GM23338 (cell line): Measurements from ENCODE around the gene CBARP.

Source experiments
- CREB1 ChIP-seq: fragments of 250-450 bp; sonication (Bioruptor Pico); IDR thresholded peaks from 2 replicates; pipeline ENCODE4 v1.5.0; 2020; ENCODE audit warnings: low read depth, mild to moderate bottlenecking, moderate library complexity
- ETS1 ChIP-seq: IDR thresholded peaks from 2 replicates; pipeline ENCODE4 v1.6.1; 2016; ENCODE audit warnings: antibody characterized with exemption
- EZH2 ChIP-seq: fragments of 200-600 bp; sonication (generic); IDR thresholded peaks from one replicate; pipeline ENCODE4 v1.8.0; 2017; ENCODE audit warnings: antibody characterized with exemption, mild to moderate bottlenecking, low read depth; ENCODE audit not compliant: unreplicated experiment
- EZH2phosphoT487 ChIP-seq: fragments of 200-600 bp; sonication (generic); IDR thresholded peaks from one replicate; pipeline ENCODE4 v1.8.1; 2018; ENCODE audit warnings: antibody characterized with exemption; ENCODE audit not compliant: unreplicated experiment
- JUNB ChIP-seq: IDR thresholded peaks from one replicate; pipeline ENCODE4 v1.6.1; 2016; ENCODE audit warnings: antibody characterized with exemption; ENCODE audit not compliant: unreplicated experiment
- POLR2AphosphoS5 ChIP-seq: IDR thresholded peaks from 2 replicates; pipeline ENCODE4 v1.6.1; 2016; ENCODE audit warnings: antibody characterized with exemption, low read depth
- ZNF114 ChIP-seq: fragments of 250-450 bp; sonication (Bioruptor Pico); IDR thresholded peaks from 2 replicates; pipeline ENCODE4 v1.5.0; 2020; ENCODE audit warnings: mild to moderate bottlenecking, moderate library complexity
- ZNF331 ChIP-seq: fragments of 250-450 bp; sonication (Bioruptor Pico); IDR thresholded peaks from 2 replicates; pipeline ENCODE4 v1.5.0; 2020; ENCODE audit warnings: low read depth, mild to moderate bottlenecking, moderate library complexity
- TF ChIP-seq, protein P1 (sequence below), 2 experiments: fragments of 200-600 bp in 1 of 2; sonication (generic) in 1 of 2; conservative IDR thresholded peaks; 2 replicates each; pipeline versions ENCODE4 v1.5.1 to v1.6.1; 2016 to 2017; ENCODE audit warnings: antibody characterized with exemption in 2 of 2, low read depth in 2 of 2, mild to moderate bottlenecking in 2 of 2, moderate library complexity in 1 of 2
- TF ChIP-seq, protein P2 (sequence below): IDR thresholded peaks from one replicate; pipeline ENCODE4 v1.6.1; 2018; ENCODE audit warnings: antibody characterized with exemption; ENCODE audit not compliant: unreplicated experiment
- TF ChIP-seq, protein P3 (sequence below): fragments of 250-450 bp; sonication (Bioruptor Pico); IDR thresholded peaks from 2 replicates; pipeline ENCODE4 v1.5.0; 2020; ENCODE audit warnings: mild to moderate bottlenecking, moderate library complexity

GRCh38 chr19:1222394-1222793, 15.4 kb downstream of the CBARP start:
- TF ChIP-seq, protein P1, sequence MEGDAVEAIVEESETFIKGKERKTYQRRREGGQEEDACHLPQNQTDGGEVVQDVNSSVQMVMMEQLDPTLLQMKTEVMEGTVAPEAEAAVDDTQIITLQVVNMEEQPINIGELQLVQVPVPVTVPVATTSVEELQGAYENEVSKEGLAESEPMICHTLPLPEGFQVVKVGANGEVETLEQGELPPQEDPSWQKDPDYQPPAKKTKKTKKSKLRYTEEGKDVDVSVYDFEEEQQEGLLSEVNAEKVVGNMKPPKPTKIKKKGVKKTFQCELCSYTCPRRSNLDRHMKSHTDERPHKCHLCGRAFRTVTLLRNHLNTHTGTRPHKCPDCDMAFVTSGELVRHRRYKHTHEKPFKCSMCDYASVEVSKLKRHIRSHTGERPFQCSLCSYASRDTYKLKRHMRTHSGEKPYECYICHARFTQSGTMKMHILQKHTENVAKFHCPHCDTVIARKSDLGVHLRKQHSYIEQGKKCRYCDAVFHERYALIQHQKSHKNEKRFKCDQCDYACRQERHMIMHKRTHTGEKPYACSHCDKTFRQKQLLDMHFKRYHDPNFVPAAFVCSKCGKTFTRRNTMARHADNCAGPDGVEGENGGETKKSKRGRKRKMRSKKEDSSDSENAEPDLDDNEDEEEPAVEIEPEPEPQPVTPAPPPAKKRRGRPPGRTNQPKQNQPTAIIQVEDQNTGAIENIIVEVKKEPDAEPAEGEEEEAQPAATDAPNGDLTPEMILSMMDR (conservative IDR thresholded peaks at IDR 0.05; ENCODE audit: low read depth in 2 of 2): no peak
- TF ChIP-seq EZH2 (no peak), ZNF114 (CRISPR knock-in tag) (no peak), POLR2AphosphoS5 (no peak), EZH2phosphoT487 (no peak), CREB1 (no peak), ETS1 (no peak), ZNF331 (CRISPR knock-in tag) (no peak), JUNB (no peak)
- TF ChIP-seq, protein P2, sequence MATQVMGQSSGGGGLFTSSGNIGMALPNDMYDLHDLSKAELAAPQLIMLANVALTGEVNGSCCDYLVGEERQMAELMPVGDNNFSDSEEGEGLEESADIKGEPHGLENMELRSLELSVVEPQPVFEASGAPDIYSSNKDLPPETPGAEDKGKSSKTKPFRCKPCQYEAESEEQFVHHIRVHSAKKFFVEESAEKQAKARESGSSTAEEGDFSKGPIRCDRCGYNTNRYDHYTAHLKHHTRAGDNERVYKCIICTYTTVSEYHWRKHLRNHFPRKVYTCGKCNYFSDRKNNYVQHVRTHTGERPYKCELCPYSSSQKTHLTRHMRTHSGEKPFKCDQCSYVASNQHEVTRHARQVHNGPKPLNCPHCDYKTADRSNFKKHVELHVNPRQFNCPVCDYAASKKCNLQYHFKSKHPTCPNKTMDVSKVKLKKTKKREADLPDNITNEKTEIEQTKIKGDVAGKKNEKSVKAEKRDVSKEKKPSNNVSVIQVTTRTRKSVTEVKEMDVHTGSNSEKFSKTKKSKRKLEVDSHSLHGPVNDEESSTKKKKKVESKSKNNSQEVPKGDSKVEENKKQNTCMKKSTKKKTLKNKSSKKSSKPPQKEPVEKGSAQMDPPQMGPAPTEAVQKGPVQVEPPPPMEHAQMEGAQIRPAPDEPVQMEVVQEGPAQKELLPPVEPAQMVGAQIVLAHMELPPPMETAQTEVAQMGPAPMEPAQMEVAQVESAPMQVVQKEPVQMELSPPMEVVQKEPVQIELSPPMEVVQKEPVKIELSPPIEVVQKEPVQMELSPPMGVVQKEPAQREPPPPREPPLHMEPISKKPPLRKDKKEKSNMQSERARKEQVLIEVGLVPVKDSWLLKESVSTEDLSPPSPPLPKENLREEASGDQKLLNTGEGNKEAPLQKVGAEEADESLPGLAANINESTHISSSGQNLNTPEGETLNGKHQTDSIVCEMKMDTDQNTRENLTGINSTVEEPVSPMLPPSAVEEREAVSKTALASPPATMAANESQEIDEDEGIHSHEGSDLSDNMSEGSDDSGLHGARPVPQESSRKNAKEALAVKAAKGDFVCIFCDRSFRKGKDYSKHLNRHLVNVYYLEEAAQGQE: no peak
- TF ChIP-seq, protein P3, sequence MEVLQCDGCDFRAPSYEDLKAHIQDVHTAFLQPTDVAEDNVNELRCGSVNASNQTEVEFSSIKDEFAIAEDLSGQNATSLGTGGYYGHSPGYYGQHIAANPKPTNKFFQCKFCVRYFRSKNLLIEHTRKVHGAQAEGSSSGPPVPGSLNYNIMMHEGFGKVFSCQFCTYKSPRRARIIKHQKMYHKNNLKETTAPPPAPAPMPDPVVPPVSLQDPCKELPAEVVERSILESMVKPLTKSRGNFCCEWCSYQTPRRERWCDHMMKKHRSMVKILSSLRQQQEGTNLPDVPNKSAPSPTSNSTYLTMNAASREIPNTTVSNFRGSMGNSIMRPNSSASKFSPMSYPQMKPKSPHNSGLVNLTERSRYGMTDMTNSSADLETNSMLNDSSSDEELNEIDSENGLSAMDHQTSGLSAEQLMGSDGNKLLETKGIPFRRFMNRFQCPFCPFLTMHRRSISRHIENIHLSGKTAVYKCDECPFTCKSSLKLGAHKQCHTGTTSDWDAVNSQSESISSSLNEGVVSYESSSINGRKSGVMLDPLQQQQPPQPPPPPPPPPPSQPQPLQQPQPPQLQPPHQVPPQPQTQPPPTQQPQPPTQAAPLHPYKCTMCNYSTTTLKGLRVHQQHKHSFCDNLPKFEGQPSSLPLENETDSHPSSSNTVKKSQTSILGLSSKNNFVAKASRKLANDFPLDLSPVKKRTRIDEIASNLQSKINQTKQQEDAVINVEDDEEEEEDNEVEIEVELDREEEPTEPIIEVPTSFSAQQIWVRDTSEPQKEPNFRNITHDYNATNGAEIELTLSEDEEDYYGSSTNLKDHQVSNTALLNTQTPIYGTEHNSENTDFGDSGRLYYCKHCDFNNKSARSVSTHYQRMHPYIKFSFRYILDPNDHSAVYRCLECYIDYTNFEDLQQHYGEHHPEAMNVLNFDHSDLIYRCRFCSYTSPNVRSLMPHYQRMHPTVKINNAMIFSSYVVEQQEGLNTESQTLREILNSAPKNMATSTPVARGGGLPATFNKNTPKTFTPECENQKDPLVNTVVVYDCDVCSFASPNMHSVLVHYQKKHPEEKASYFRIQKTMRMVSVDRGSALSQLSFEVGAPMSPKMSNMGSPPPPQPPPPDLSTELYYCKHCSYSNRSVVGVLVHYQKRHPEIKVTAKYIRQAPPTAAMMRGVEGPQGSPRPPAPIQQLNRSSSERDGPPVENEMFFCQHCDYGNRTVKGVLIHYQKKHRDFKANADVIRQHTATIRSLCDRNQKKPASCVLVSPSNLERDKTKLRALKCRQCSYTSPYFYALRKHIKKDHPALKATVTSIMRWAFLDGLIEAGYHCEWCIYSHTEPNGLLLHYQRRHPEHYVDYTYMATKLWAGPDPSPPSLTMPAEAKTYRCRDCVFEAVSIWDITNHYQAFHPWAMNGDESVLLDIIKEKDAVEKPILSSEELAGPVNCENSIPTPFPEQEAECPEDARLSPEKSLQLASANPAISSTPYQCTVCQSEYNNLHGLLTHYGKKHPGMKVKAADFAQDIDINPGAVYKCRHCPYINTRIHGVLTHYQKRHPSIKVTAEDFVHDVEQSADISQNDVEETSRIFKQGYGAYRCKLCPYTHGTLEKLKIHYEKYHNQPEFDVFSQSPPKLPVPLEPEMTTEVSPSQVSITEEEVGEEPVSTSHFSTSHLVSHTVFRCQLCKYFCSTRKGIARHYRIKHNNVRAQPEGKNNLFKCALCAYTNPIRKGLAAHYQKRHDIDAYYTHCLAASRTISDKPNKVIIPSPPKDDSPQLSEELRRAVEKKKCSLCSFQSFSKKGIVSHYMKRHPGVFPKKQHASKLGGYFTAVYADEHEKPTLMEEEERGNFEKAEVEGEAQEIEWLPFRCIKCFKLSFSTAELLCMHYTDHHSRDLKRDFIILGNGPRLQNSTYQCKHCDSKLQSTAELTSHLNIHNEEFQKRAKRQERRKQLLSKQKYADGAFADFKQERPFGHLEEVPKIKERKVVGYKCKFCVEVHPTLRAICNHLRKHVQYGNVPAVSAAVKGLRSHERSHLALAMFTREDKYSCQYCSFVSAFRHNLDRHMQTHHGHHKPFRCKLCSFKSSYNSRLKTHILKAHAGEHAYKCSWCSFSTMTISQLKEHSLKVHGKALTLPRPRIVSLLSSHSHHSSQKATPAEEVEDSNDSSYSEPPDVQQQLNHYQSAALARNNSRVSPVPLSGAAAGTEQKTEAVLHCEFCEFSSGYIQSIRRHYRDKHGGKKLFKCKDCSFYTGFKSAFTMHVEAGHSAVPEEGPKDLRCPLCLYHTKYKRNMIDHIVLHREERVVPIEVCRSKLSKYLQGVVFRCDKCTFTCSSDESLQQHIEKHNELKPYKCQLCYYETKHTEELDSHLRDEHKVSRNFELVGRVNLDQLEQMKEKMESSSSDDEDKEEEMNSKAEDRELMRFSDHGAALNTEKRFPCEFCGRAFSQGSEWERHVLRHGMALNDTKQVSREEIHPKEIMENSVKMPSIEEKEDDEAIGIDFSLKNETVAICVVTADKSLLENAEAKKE (CRISPR knock-in tag): no peak
